ENCODE measurements around the gene CHRD.

CHRD gene

GRCh38 chr3:184382326-184383032 is 2.6 kb downstream of the CHRD start:
- no peak for DNase-seq (ENCODE audit: low read depth)

DNA sequence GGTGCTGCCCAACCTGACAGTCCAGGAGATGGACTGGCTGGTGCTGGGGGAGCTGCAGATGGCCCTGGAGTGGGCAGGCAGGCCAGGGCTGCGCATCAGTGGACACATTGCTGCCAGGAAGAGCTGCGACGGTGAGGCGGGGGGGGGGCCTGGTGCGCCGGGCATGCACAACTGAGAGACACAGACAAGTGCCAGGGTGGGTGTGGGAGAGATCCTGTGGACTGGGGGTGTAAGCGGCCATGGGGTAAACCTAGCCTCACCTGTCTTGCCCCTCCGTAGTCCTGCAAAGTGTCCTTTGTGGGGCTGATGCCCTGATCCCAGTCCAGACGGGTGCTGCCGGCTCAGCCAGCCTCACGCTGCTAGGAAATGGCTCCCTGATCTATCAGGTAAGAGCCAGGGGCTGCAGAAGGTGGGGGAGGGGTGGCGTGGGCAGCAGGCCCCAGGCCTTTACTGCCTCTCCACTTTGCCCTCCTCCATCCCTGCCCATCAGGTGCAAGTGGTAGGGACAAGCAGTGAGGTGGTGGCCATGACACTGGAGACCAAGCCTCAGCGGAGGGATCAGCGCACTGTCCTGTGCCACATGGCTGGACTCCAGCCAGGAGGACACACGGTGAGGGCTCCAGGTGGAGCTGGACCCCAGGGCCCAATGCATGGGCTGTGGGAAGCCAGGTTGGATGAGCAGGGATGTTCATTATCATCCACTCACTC is 3.3 kb downstream of the CHRD start:
- DNase-seq (ENCODE audit: low read depth): no peak

DNA sequence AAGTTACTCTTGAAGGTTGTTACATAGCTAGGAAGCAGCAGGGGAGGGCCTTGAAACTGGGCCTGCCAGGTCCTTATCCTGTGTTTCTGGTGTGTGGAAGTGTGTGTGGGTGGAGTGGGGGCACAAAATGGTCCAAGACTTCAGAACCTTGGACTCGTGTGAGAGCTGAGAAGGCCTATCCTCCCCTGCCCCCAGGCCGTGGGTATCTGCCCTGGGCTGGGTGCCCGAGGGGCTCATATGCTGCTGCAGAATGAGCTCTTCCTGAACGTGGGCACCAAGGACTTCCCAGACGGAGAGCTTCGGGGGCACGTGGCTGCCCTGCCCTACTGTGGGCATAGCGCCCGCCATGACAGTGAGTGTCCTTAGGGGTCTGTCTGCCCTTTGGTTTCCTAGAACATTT is 4.5 kb downstream of the CHRD start:
- DNase-seq (ENCODE audit: low read depth): no peak

GRCh38 chr3:184384856-184385422 is 5.1 kb downstream of the CHRD start:
- DNase-seq (ENCODE audit: low read depth): no peak

- DNase-seq (ENCODE audit: low read depth): no peak
Measured at GRCh38 chr3:184386047-184386806, 6.4 kb downstream of the CHRD start.

GRCh38 chr3:184387174-184387714 is 7.4 kb downstream of the CHRD start:
- DNase-seq (ENCODE audit: low read depth): no peak

DNA sequence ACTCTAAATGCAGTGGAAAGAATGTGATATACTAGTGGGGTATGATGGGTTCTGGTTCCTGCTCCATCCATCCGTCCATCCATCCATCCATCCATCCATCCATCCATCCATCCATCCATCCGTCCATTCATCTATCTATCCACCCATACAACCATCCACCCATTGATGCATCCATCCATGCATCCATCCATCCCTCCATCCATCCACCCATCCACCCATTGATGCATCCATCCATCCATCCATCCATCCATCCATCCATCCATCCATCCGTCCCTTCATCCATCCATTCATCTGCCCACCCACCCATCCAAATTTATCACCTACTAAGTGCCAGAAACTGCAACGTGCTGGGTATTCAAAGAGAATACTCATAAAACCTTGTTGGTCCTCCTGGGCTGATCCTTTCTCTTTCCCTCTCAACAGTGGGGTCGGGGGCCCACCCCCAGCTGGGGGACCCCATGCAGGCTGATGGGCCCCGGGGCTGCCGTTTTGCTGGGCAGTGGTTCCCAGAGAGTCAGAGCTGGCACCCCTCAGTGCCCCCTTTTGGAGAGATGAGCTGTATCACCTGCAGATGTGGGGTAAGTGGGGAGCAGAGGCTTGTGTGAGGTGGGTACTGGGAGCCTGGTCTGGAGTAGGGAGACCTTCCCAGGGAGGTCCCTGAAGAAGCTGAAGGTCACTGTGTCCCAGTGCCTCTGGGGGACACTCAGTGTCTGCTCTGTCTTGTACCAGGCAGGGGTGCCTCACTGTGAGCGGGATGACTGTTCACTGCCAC is 8.5 kb downstream of the CHRD start:
- no peak for DNase-seq (ENCODE audit: low read depth)

DNA sequence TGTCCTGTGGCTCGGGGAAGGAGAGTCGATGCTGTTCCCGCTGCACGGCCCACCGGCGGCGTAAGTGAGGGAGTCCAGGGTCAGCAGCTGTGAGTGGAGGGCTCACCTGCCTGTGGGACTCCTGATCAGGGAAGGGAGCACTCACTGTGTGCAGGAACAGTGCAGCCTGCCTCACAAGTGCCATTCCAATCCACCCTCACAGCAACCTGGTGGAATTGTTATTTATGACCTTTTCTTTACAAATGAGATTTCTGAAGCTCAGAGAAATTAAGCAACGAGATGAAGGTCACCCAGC is 9.0 kb downstream of the CHRD start:
- no peak for DNase-seq (ENCODE audit: low read depth)

DNA sequence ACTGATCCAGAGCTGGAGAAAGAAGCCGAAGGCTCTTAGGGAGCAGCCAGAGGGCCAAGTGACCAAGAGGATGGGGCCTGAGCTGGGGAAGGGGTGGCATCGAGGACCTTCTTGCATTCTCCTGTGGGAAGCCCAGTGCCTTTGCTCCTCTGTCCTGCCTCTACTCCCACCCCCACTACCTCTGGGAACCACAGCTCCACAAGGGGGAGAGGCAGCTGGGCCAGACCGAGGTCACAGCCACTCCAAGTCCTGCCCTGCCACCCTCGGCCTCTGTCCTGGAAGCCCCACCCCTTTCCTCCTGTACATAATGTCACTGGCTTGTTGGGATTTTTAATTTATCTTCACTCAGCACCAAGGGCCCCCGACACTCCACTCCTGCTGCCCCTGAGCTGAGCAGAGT is 9.5 kb downstream of the CHRD start:
- no peak for DNase-seq (ENCODE audit: low read depth)

DNA sequence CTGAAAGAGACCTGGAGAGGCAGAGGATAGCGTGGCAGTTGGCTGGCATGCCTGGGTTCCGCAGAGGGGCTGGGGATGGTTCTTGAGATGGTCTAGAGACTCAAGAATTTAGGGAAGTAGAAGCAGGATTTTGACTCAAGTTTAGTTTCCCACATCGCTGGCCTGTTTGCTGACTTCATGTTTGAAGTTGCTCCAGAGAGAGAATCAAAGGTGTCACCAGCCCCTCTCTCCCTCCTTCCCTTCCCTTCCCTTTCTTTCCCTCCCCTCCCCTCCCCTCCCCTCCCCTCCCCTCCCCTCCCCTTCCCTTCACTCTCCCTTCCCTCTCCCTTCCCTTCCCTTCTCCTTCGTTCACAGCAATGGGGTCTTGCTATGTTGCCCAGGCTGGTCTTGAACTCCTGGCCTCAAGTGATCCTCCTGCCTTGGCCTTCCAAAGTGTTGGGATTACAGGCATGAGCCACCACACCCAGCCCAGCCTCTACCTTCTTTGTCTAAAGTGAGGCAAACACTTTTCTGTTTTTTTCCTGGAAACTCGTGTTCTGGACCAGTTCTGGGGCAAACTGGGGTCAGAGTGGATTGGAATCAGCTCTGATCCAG is 10.2 kb downstream of the CHRD start:
- no peak for DNase-seq (ENCODE audit: low read depth)

DNA sequence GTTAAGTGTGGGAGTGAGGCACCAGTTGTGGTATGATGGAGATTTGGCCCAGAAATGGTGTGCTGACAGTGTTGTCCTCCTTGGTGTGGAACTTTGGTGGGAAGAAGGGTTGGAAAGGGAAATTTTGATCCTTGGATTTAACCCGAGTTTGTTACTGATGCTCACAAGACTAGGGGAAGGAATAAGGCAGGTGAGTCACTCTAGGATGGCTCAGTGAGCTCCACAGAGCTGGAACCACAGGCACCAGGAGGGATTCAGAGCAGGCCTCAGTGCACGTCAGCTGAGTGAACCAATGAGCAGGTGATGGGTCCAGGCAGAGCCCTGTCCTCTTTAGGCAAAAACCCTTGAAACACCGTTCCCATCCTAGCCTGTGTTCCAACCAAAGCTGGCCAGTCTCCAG is 11.4 kb downstream of the CHRD start:
- DNase-seq (ENCODE audit: low read depth): no peak

GRCh38 chr3:184395320-184395660 is 15.4 kb downstream of the CHRD start:
- DNase-seq (ENCODE audit: low read depth): no peak

GRCh38 chr3:184399410-184399809 is 19.6 kb downstream of the CHRD start:
- DNase-seq (ENCODE audit: low read depth): no peak

DNA sequence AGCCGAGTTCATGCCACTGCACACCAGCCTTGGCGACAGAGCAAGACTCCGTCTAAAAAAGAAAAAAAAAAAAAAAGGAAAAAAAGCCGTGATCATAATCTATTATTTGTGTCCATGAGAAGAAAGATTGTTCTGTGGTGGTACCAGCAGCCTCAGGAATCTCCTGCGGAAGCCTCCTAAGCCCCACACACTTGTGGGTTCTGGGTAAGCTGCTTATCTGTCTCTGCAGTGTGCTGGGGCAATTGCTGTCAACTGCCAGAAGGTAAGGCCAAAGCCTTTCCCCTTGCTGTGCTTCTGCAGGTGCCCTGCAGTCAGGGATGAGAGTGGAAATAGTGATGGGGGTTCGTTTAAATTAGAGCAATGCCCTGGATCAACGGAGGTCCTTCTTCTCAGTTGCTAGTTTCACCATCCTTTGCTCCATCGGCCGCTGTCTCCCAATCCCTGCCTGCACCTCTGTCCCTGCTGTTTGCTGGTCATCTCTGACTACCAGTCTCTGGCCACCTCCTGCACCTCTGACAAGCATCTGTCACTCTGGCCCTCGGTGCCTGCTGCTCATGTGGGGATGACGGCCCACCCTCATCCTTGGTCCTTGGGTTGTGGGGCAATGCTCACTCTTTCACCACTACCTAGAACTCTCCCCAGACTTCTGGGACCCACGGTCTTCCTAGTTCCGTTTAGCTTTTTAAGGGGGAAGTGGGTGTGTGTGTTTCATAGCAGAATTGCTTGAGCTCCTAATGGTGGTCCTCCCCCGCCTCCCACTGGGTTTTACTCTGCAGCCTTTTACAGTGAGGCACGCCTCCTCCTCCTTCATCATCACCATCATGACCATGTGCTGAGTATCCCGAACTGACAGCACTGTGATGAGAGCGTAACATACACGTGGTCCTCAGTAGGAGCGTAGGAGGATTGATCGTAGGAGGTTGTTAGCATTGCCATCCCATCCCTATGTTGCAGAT is 25.5 kb downstream of the CHRD start:
- no peak for DNase-seq (ENCODE audit: low read depth)

DNA sequence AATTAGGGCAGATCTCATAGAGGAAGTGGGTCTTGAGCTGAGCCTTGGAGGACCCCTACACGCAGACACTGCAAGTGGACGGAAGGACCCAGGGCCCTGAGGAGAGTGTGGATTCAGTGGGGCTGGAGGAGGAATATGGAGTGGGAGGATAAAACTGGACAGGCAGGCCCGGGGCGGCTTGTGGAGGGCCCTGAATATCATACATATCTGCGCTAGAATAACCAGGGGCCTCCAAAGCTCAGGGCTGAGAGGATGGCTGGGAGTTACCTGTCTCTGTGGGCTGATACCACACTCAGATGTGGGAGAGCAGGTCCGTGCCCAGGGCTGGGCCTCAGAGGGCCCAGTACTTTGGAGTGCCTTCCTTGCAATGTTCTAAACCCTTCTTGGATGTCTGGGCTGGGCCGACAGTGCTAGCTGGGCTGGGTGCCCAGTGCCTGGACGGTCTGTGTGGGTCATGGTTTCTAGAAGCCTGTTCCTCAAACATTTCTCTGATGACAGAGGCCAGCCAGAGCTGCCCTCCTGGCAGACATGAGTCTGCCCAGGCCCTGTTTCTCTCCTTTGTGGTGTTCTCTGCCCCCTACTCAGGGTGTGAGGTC is 29.6 kb downstream of the CHRD start:
- DNase-seq (ENCODE audit: low read depth): no peak

- DNase-seq (ENCODE audit: low read depth): no peak
Measured at GRCh38 chr3:184409946-184410500, 30.2 kb downstream of the CHRD start.

DNA sequence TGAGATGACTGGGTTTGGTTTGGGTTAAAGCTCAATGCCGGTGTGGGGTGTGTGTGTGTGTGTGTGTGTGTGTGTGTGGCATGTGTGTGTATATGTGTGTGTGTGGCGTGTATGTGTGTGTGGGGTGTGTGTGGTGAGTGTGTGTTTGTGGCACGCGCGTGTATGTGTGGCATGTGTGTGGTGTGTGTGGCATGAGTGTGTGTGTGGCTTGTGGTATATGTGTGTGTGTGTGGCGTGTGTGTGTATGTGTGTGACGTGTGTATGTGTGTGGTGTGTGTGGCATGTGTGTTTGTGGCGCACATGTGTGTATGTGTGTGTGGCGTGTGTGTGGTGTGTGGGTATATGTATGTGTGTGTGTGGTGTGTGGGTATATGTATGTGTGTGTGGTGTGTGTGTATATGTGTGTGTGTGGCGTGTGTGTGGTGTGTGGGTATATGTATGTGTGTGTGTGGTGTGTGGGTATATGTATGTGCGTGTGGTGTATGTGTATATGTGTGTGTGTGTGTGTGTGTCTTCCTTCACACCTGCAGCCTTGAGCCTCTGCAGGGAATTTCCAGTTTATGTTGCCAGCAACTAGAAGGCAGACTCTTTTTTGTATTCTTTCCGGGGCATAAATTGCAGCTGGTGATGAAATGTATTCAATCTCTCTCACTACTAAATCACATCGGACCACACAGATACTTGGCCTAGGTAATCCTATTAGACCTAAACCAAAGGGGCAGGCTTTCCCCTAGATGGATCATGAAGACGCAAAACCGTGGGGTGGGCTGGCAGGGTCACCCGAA is 34.8 kb downstream of the CHRD start:
- no peak for DNase-seq (ENCODE audit: low read depth)

DNA sequence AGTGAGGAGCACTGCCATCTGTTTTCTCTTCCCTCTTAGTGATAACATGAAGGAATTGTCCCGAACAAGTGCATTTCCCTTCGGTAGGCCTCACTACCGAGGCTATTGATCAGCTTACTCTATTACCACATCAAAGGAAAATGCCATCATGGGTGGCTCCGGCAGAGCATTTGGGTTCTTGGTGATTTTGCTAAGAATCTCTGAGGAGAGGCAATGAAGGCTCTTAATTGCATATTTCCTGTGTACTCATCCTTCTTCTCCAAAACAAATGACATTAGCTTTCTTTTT is 35.3 kb downstream of the CHRD start:
- DNase-seq (ENCODE audit: low read depth): no peak

Measured in activated T-helper 1 cell treated with Interleukin-2 at 50 U/mL for 16 hours (primary cell).